Left colon (tissue), 2 donors: ENCODE results near the gene NUAK1. TPM values are rescaled to one million over a fixed set of nuclear protein-coding genes. Genes with fewer than 3 reads are reported as not detected.
A peak's percentile ranks its signal among the peaks of the same experiment; 100 is the strongest.
"Not testable (repeated sequence)": the region's sequence is repeated elsewhere in the genome, so short reads cannot be mapped to it uniquely, and the experiment has no call there.

Experiments used
- ATAC-seq: fragments of 200-7000 bp; cut with Tn5 transposase; one replicate; pipeline ENCODE4 v1.9.1; 2020; ENCODE audit warnings: mild to moderate bottlenecking, moderate library complexity
- DNase-seq, 2 donors: peaks; one replicate each; pipeline ENCODE4 v3.0.0-alpha.2; 2020
- intact Hi-C, 2 donors: fragments of 100-400 bp; cut with DNase I in 1 of 2; cut with micrococcal nuclease in 1 of 2; formaldehyde crosslinking; loops; one replicate each; pipeline versions ENCODE4 v1.11.2 to v1.14.0; 2022; cut with DNase I, micrococcal nuclease
- total RNA-seq, 2 donors: library from RNA; stranded (reverse); fragmentation: NEBNext Ultra II Directional; extraction: Animal tissue kit (Norgen Biotek cat#: 25700); gene quantifications; one replicate each; pipeline ENCODE4 v1.2.1, GENCODE V29; 2021
- donor health status: DM: no; HTN: no; CAD: no.
- donor health status: DM: yes; HTN: yes; CAD: no.

Gene NUAK1
- total RNA-seq, 2 donors from 2014 or later, result 3.8 to 4.2 TPM

- intact Hi-C loops, result no loop called here
- DNase-seq, result no peak
- ATAC-seq, result no peak
Observed at GRCh38 chr12:106150555-106150954, 11.8 kb upstream of the NUAK1 start.

- DNase-seq, result peak in 1 of 2 donors; percentile 50
- intact Hi-C loops, result no loop called here
- ATAC-seq, result peak; percentile 52
Observed at GRCh38 chr12:106149096-106149784, 10.5 kb upstream of the NUAK1 start.

- intact Hi-C loops, result no loop called here
- ATAC-seq (peak; percentile 36), DNase-seq (peak; percentile 42 to 65)
Observed at GRCh38 chr12:106147956-106148355, 9.2 kb upstream of the NUAK1 start.

GRCh38 chr12:106146987-106147386 is 8.2 kb upstream of the NUAK1 start:
- DNase-seq (no peak), ATAC-seq (no peak)
- intact Hi-C loops, result no loop called here

- DNase-seq (peak; percentile 81 to 83), ATAC-seq (peak; percentile 85)
- intact Hi-C loops, result no loop called here
Observed at GRCh38 chr12:106145539-106146447, 7.0 kb upstream of the NUAK1 start.

- no peak for DNase-seq
- no peak for ATAC-seq
- intact Hi-C loops, result no loop called here
Observed at GRCh38 chr12:106144847-106145246, 6.1 kb upstream of the NUAK1 start.

GRCh38 chr12:106142591-106143261 is 4.0 kb upstream of the NUAK1 start:
- DNase-seq (no peak), ATAC-seq (no peak)
- intact Hi-C loops, result no loop called here

GRCh38 chr12:106141920-106142319 is 3.2 kb upstream of the NUAK1 start:
- ATAC-seq, DNase-seq, intact Hi-C loops: not testable (repeated sequence)

- ATAC-seq (no peak), DNase-seq (no peak)
- intact Hi-C loops, result no loop called here
Observed at GRCh38 chr12:106141452-106141851, 2.7 kb upstream of the NUAK1 start.

GRCh38 chr12:106141003-106141402 is 2.2 kb upstream of the NUAK1 start:
- ATAC-seq (no peak), DNase-seq (no peak)
- intact Hi-C loops, result no loop called here

- ATAC-seq, result no peak
- DNase-seq, result no peak
- intact Hi-C loops, result no loop called here
Observed at GRCh38 chr12:106140223-106140986, 1.7 kb upstream of the NUAK1 start.

- ATAC-seq (peak; percentile 88), DNase-seq (peak; percentile 74 to 81)
- intact Hi-C loops, result loop anchor here in 1 of 2 donors (5.0 kb wide), 1 partner anchor 432 kb away; no protein-coding TSS in a partner anchor
Observed at GRCh38 chr12:106139422-106140171, 843 bp upstream of the NUAK1 start.

GRCh38 chr12:106138357-106138632 is 459 bp downstream of the NUAK1 start:
- ATAC-seq, result no peak
- intact Hi-C loops, result loop anchor here in 1 of 2 donors (5.0 kb wide), 1 partner anchor 431 kb away; no protein-coding TSS in a partner anchor
- no peak for DNase-seq

- ATAC-seq (no peak), DNase-seq (no peak)
- intact Hi-C loops, result loop anchor here in 1 of 2 donors (2.0 to 5.0 kb wide), 2 partner anchors 430 to 717 kb away; no protein-coding TSS in a partner anchor
Observed at GRCh38 chr12:106137530-106138356, 1.0 kb downstream of the NUAK1 start.

GRCh38 chr12:106136263-106136662 is 2.5 kb downstream of the NUAK1 start:
- intact Hi-C loops, result loop anchor here in 1 of 2 donors (2.0 to 5.0 kb wide), 2 partner anchors 429 to 715 kb away; no protein-coding TSS in a partner anchor
- ATAC-seq, result peak; percentile 36
- DNase-seq, result peak; percentile 64 to 93

- intact Hi-C loops, result loop anchor here in 1 of 2 donors (2.0 to 5.0 kb wide), 2 partner anchors 428 to 715 kb away; no protein-coding TSS in a partner anchor
- DNase-seq, result no peak
- ATAC-seq, result no peak
Observed at GRCh38 chr12:106135781-106136180, 3.0 kb downstream of the NUAK1 start.

- intact Hi-C loops, result loop anchor here in 1 of 2 donors (5.0 kb wide), 1 partner anchor 428 kb away; no protein-coding TSS in a partner anchor
- DNase-seq, result no peak
- no peak for ATAC-seq
Observed at GRCh38 chr12:106135075-106135474, 3.7 kb downstream of the NUAK1 start.
